Large intestine (tissue), 3 donors: ENCODE measurements around the gene FAM216A. TPM values are rescaled to one million over a fixed set of nuclear protein-coding genes. Genes with fewer than 3 reads are reported as not detected.
"Not testable (repeated sequence)": the region's sequence is repeated elsewhere in the genome, so short reads cannot be mapped to it uniquely, and the experiment has no call there.

Source experiments
- DNase-seq, 2 donors: peaks; one replicate each; pipeline versions ENCODE4 v3.0.0 to v3.0.0-alpha.2; 2013
- H3K27ac ChIP-seq: one replicate; pipeline ENCODE4 v1.5.1; 2013; ENCODE audit warnings: low read length
- H3K27me3 ChIP-seq: 2 replicates; pipeline ENCODE4 v1.6.1; 2013; ENCODE audit warnings: low read length; ENCODE audit not compliant: control insufficient read depth, insufficient read depth
- H3K36me3 ChIP-seq: 2 replicates; pipeline ENCODE4 v1.6.1; 2013; ENCODE audit warnings: low read length; ENCODE audit not compliant: control insufficient read depth, insufficient read depth
- H3K4me1 ChIP-seq: one replicate; pipeline ENCODE4 v1.6.1; 2013; ENCODE audit warnings: low read length; ENCODE audit not compliant: control insufficient read depth, insufficient read depth
- H3K4me3 ChIP-seq: one replicate; pipeline ENCODE4 v1.5.1; 2013; ENCODE audit warnings: low read length
- H3K9me3 ChIP-seq: one replicate; pipeline ENCODE4 v1.6.1; 2013; ENCODE audit warnings: mild to moderate bottlenecking, low read depth, low read length, moderate library complexity; ENCODE audit not compliant: control insufficient read depth
- WGBS: methylation state at CpG from one replicate; pipeline ENCODE4 v1.1.5; 2013; ENCODE audit warnings: low lambda C conversion rate; ENCODE audit not compliant: insufficient coverage; 5-methylcytosine and 5-hydroxymethylcytosine counted together
- polyA plus RNA-seq: library from polyadenylated mRNA; unstranded; fragments of 120-200 nt; gene quantifications from one replicate; pipeline ENCODE4 v1.2.1, GENCODE V29; 2013

The FAM216A gene
- polyA plus RNA-seq, 1 donor: 10.6 TPM

DNA sequence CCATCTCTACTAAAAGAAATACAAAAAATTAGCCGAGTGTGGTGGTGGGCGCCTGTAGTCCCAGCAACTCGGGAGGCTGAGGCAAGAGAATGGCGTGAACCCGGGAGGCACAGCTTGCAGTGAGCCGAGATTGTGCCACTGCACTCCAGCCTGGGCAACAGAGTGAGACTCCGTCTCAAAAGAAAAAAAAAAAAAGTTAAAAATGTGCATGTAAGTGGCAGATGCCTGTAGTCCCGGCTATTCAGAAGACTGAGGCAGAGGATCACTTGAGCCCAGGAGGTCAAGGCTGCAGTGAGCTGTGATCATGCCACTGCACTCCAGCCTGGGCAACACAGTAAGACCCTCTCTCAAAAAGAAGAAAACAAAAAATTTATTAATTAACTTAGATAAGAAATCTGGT, 49.4 kb downstream of the FAM216A start:
- not testable (repeated sequence) for H3K36me3 ChIP-seq, H3K9me3 ChIP-seq, H3K27me3 ChIP-seq, H3K27ac ChIP-seq, H3K4me1 ChIP-seq, DNase-seq, H3K4me3 ChIP-seq
- WGBS: no CpG with 5 or more reads among the region's 8 CpGs

DNA sequence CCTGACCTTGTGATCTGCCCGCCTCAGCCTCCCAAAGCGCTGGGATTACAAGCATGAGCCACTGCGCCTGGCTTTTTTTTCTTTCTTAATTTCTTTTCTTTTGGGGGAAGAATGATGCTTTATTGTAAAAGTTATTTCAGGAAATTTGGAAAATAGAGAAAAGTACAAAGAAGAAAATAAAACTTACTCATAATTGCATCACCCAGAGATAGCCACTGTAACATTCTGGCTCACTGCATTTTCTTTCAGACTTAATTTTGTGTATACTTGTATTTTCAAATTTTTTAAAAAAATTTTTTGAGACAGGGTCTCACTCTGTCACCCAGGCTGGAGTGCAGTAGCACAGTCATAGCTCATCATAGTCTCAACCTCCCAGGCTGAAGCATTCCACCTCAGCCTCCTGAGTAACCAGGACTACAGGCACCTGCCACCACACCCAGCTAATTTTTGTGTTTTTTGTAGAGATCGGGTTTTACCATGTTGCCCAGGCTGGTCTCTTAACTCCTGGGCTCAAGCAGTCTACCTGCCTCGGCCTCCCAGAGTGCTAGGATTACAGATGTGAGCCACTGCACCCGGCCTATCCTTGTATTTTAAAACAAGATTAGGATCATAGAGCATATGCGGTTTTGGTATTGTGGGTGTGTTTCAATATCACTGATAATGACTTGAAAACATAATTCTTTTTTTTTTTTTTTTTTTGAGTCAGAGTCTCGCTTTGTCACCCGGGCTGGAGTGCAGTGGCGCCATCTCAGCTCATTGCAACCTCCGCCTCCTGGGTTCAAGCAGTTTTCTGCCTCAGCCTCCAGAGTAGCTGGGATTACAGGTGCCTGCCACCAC, 52.4 kb downstream of the FAM216A start:
- not testable (repeated sequence) for H3K36me3 ChIP-seq, H3K4me3 ChIP-seq, H3K9me3 ChIP-seq, H3K4me1 ChIP-seq, H3K27ac ChIP-seq, H3K27me3 ChIP-seq, DNase-seq
- 100% methylated on average over 1 of the region's 11 CpGs for WGBS

DNA sequence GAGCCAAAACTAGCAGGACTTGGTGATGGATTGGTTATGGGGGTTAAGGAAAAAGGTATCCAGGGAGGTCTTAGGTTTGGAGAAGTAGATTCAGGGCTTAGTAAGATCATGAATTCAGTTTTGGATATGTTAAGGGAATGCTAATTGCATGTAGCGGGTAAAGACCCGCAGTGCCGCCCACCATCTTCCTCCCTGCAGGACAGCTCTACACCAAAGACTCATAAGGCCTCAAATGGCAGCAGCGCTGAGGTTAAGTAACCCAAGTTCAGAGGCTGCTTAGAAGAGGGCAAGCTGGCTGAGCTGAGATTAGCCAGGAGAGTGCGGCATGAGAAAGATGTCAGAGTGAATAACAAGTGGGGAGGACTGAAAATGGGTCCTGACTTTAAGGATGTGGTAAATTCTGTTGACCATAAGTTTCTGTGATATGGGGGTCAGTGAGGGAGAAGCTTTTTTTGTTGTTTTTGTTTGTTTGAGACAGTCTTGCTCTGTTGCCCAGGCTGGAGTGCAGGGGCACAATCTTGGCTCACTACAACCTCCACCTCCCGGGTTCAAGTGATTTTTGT, 59.7 kb downstream of the FAM216A start:
- no peaks in the 10 kb centered on the region for H3K9me3 ChIP-seq
- peaks cover 10% of the 10 kb centered on the region for H3K4me1 ChIP-seq
- peaks cover 4% of the 10 kb centered on the region for H3K36me3 ChIP-seq
- H3K27ac ChIP-seq: no peak overlapping the region
- H3K4me3 ChIP-seq: no peak overlapping the region
- no peak for DNase-seq
- no peaks in the 10 kb centered on the region for H3K27me3 ChIP-seq
- WGBS: no CpG with 5 or more reads among the region's 6 CpGs

DNA sequence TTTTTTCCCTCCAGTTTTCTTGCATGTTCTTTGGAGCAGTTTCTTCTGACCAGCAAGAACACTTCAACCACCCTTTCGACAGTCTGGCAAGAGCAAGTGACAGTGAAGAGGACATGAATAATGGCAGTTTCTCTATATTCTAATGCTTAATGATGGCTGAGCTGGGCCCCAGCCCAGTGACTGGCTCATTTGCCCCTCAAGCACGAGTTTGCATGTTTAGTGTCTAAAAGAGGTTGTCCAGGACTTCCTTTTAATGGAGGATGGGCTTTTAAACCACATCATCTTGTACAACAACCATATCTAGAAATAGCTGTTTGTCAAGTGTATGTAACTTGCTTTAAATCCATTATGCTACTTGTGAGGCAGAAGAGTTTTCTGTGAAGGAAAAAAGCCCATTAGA, 61.9 kb downstream of the FAM216A start:
- WGBS: no CpG with 5 or more reads among the region's 2 CpGs
- Histone ChIP-seq H3K4me1 (peaks cover 15% of the 10 kb centered on the region), H3K27ac (no peak overlapping the region), H3K36me3 (peaks cover 7% of the 10 kb centered on the region), H3K27me3 (no peaks in the 10 kb centered on the region), H3K4me3 (no peak overlapping the region), H3K9me3 (no peaks in the 10 kb centered on the region)
- no peak for DNase-seq

DNA sequence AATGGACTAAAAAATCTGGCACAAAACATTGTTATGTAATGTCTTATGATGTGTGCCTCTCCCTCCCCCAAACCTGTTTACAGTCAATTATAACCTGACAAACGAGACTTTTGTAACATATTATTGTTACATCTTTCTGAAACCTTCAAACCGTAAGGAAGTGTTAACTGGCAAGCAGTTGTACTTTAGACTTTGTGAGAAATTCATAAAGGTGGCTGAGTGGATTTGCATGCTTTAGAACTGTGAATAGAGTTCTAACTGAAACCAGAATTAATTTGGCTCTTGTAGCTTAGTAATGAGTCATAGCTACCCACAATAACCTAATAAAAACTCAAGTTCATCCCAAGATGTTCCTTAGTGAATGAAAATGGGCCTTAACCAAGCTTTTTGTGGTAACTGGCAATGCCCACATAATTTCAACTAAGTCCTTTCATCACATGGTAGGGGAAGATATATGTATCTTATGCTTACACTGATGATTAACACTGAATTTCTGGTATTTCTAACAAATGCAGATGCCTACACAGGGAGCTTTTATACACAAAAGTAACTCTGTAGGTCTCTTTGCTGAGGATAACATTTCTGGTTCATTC, 63.2 kb downstream of the FAM216A start:
- DNase-seq: peak; percentile 11 to 67
- peaks cover 15% of the 10 kb centered on the region for H3K4me1 ChIP-seq
- H3K27ac ChIP-seq: peak overlapping the region; percentile 67
- peaks cover 15% of the 10 kb centered on the region for H3K36me3 ChIP-seq
- no CpG with 5 or more reads among the region's 2 CpGs for WGBS
- H3K4me3 ChIP-seq: no peak overlapping the region
- no peaks in the 10 kb centered on the region for H3K9me3 ChIP-seq
- H3K27me3 ChIP-seq: no peaks in the 10 kb centered on the region

DNA sequence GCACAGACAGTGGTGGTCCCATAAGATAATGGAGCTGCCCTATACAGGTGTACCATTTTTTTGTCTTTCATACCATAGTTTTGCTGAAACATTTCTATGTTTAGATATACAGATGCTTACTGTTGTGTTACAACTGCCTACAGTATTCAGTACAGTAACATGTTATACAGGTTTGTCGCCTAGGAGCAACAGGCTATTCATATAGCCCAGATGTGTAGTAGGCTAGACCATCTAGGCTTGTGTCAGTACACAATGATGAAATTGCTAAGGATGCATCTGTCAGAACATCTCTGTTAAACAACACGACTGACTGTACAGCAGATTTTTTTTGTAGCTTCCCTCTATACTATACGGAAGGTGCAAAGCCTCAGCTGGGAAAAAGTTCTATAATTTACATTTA, 64.0 kb downstream of the FAM216A start:
- no peaks in the 10 kb centered on the region for H3K27me3 ChIP-seq
- no peak for DNase-seq
- H3K9me3 ChIP-seq: no peaks in the 10 kb centered on the region
- no peak overlapping the region for H3K27ac ChIP-seq
- no peak overlapping the region for H3K4me3 ChIP-seq
- peaks cover 17% of the 10 kb centered on the region for H3K4me1 ChIP-seq
- WGBS: no CpG with 5 or more reads among the region's 3 CpGs
- peaks cover 19% of the 10 kb centered on the region for H3K36me3 ChIP-seq

DNA sequence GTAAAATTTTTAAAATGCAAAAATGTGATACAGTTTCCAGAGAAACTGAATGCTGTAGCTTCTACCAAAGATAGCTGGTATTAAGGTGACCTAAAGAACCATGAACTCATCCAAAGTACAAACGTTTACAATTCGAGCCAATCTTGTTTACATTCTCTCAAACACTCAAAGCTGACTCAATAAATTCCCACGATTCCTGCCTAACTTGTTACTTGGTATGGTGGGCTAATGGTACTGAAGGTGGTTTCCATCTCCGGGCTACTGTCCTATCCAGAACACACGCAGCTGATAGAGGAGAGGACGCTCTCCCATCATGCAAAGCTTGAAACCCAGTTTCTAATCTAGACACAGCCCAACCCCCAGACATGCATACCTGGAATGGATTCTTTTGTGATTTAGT, 65.0 kb downstream of the FAM216A start:
- Histone ChIP-seq H3K4me3 (no peak overlapping the region), H3K27ac (no peak overlapping the region), H3K27me3 (no peaks in the 10 kb centered on the region), H3K36me3 (peaks cover 27% of the 10 kb centered on the region), H3K9me3 (no peaks in the 10 kb centered on the region), H3K4me1 (peaks cover 18% of the 10 kb centered on the region)
- WGBS: no CpG with 5 or more reads among the region's 6 CpGs
- peak; percentile 22 to 63 for DNase-seq

DNA sequence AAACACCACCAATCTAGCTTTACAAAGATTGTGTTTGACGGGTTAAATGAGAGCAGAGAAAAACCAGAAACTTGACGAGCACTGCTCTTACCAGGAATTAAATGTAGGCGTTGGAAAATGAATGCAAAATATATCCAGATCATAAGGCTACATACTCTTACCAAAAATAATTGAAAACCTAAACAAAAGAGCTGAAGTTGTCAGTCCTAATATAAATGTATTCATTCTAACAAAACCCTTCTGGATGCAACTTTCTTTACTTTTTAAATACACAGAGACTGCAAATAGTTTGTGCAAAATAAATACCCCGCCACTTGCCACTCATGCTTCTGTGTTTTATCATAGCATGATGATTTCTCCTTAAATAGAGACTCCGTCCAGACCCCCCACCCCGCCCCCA, 66.2 kb downstream of the FAM216A start:
- no peaks in the 10 kb centered on the region for H3K9me3 ChIP-seq
- H3K4me3 ChIP-seq: no peak overlapping the region
- no peak for DNase-seq
- WGBS: 88% methylated on average over 2 of the region's 6 CpGs
- H3K27me3 ChIP-seq: no peaks in the 10 kb centered on the region
- peaks cover 18% of the 10 kb centered on the region for H3K4me1 ChIP-seq
- H3K36me3 ChIP-seq: peaks cover 35% of the 10 kb centered on the region
- H3K27ac ChIP-seq: no peak overlapping the region

DNA sequence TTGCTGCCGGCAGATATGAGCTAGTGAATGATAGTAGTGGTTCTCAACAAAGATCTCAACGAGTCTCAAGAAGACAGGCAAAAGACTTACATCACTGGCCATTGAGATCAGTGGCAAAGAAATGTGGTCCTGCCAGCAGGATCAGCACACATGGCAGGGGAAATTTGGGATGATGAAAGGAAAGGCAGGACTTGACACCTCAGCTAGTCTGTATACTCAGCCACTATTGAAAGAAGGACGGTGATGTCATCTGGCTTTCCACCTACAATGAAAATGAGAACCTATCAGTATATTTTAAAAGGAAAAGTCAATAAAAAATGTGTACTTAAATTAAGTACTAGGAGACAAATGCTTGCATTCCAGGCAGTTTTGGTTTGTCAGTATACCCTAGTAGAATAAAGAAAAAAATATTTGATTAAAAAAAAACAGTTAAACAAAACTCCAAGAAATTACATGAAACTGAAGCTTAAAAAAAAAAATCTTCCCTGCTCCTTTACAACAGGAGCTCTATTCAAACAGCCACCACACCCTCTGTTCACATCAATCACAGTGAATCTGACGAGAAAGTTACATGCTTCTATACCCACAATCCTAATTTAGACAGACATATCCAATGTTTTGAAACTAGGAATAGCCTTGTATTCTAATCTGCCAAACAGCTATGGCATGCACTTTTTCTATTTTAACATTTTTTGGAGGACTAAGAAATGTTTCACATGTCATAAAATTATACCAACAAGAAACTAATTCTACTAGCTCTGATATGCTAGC, 68.4 kb downstream of the FAM216A start:
- H3K9me3 ChIP-seq: no peaks in the 10 kb centered on the region
- WGBS: no CpG with 5 or more reads among the region's 4 CpGs
- peaks cover 12% of the 10 kb centered on the region for H3K4me1 ChIP-seq
- peaks cover 35% of the 10 kb centered on the region for H3K36me3 ChIP-seq
- H3K27ac ChIP-seq: peak overlapping the region; percentile 61
- H3K4me3 ChIP-seq: no peak overlapping the region
- DNase-seq: no peak
- no peaks in the 10 kb centered on the region for H3K27me3 ChIP-seq
